GM19023 (cell line): ENCODE results near the gene AURKAIP1.
A peak's percentile ranks its signal among the peaks of the same experiment; 100 is the strongest.
"Not testable (repeated sequence)": the region's sequence is repeated elsewhere in the genome, so short reads cannot be mapped to it uniquely, and the experiment has no call there.

Experiments used
- ATAC-seq: cut with Tn5 transposase; IDR thresholded peaks from one replicate; pipeline ENCODE4 v1.9.1; 2021; ENCODE audit warnings: mild to moderate bottlenecking, moderate library complexity; ENCODE audit not compliant: unreplicated experiment

The AURKAIP1 gene

GRCh38 chr1:1374929-1375662, at the start of gene AURKAIP1:
Gene AURKAIP1 (minus strand): TSS chr1:1375207. CDS start chr1:1374756, 451 bp downstream.
- peak; percentile 86 for ATAC-seq

- no peak for ATAC-seq
Observed at GRCh38 chr1:1424707-1425106, 49.7 kb upstream of the AURKAIP1 start.

DNA sequence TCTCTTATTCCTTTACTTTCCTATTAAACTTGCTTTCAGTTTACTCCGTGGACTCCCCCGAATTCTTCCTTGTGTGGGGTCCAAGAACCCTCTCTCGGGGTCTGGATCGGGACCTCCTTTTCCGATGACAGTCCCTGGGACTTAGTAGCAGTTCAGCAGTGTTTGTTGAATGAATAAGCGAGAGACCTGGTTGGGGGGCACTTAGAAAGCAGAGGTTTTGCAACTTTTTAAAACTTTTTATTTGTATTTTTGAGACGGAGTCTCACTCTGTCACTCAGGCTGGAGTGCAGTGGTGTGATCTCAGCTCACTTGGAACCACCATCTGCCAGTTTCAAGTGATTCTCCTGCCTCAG, 48.2 kb upstream of the AURKAIP1 start:
- ATAC-seq: no peak

DNA sequence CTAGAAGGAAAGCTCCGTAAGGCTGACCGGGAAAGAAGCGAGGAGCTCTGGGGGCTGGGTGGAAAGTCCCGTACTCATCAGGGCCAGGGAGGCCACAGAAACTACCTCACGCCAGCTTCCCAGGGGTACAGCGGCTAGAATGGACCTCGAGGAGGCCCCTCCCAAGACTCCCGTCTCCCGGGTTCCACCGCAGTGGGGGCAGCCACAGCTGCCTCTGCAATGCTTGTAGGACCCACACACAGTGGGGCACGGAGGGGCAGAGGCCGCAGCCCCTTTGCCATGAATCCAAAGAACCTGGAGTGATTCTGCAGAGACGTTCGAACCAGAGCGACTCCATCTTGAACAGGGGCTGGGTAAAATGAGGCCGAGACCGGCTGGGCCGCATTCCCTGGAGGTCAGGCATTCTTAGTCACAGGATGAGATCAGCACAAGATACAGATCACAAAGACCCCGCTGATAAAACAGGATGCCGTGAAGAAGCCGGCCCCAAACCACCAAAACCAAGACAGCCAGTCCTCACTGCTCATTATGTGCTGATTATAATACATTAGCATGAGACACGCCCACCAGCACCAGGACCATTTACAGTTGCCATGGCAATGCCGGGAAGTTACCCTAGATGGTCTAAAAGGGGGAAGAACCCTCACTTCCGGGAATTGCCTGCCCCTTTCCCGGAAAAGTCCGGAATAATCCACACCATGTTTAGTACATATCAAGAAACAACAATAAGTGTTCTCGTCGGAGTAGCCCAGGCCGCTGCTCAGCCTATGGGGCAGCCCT, 47.6 kb upstream of the AURKAIP1 start:
- no peak for ATAC-seq

GRCh38 chr1:1421907-1422464, 47.0 kb upstream of the AURKAIP1 start:
- no peak for ATAC-seq

DNA sequence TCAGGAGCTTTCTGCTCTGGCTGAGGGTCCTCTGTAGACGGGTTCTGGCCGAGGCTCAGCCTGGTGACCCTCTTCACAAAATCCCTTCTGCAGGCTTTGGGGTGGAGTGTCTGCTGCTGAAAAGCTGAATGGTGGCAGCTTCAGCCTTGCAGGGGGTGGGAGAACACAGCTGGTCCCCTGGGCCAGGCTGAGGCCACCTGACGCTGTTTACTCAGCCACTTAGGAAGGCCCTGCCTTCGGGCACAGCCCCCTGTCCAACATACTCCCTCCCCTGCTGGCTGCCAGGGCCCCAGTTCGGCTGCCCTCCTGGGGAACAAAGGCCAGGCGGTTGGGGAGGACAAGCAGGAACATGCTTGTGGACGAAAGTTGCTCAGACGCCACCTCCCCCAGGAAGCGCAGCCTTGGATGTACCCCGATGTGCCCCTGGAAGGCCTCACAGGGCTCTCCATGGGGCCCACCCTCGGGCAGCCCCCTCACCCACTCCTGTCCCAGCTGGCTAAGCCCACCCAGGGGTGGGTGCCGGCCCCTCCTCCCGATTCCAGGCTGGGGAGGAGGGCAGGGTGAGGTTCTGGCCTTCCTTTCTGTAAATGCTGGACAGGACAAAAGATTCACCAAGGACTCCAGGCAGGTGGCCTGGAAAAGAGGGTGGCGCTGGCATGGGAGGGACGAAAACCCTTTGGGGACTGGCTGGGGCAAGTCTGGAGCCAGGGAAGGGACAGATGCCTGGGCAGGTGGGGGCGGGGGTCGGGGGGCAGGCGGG, 46.3 kb upstream of the AURKAIP1 start, which contains the start of gene ANKRD65:
TSS of gene ANKRD65 (minus strand) at position 130 of the 760 bp plus-strand sequence. CDS start 271 bp downstream, outside the sequence.
- no peak for ATAC-seq

DNA sequence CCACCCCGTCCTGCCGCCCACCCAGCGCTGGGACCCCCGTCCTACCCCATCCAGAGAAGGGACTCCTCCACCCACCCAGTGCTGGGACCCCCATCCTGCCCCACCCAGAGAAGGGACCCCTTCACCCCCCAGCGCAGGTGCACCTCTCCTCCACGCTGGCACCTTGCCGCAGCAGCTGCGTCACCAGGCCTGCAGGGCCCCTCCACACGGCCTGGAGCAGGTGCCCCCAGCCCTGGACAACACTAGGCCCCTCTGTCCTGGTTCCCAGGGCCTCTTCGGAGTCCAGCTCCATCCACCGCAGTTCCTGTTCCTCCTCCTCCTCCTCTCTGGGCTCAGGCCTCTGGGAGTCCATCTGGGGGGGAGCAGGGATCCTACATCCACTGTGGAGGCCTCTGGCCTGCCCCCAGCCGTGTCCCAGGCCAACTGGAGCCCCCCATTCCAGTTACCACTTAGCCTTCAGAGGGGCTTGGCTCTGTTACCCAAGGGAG, 45.7 kb upstream of the AURKAIP1 start:
- no peak for ATAC-seq

- no peak for ATAC-seq
Observed at GRCh38 chr1:1419813-1420653, 45.0 kb upstream of the AURKAIP1 start.

- no peak for ATAC-seq
Observed at GRCh38 chr1:1419363-1419812, 44.4 kb upstream of the AURKAIP1 start.

- no peak for ATAC-seq
Observed at GRCh38 chr1:1418464-1419362, 43.7 kb upstream of the AURKAIP1 start.

DNA sequence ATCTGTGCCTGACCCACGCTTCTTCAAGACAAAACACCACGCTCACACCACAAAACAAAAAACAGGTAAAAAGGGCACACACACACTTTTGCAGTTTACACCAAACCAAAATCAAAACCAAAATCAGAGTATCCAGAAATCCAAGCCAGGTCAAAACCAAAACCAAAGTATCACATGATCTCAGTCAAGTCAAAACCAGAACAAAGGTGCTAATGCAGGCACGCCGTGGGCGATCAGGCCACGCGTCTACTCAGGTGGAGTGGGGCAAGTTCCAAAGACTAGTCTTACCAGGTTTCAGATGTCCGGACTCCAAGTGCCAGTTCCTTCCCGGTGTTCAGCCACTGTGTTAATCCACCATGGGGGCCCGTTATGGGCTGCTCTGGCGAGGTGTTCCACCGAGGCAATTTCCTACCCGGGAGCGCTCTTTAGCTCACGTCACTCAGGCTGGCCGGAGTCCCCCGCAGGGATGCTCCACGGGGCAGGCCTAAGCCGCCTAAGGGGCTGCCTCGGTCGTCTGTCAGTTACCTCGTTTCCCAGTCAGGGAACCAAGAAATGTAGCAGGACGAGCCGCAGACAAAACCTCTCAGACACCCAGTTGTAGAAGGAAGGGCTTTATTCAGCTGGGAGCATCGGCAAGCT, 42.9 kb upstream of the AURKAIP1 start:
- ATAC-seq: not testable (repeated sequence)

DNA sequence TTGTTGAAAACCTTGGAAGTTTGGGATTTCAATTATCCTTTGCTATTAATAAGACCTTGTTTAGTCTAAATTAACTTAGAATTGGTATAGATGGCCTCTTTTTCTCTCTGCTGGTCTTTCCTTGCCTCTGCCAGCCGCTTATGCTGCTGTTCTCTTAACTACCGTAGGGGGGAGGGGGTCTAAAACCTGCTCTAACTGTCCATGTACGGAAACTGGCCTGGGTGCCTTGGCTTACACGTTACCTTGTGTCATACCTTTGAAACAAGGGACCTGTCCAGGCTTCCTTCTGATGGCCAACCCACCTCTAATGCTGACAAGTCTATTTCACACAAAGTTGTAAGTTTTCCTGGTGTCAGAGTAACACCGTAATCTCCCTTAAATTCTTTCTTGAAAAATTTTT, 42.4 kb upstream of the AURKAIP1 start:
- ATAC-seq: not testable (repeated sequence)

GRCh38 chr1:1415751-1416150, 40.7 kb upstream of the AURKAIP1 start:
- ATAC-seq: no peak

DNA sequence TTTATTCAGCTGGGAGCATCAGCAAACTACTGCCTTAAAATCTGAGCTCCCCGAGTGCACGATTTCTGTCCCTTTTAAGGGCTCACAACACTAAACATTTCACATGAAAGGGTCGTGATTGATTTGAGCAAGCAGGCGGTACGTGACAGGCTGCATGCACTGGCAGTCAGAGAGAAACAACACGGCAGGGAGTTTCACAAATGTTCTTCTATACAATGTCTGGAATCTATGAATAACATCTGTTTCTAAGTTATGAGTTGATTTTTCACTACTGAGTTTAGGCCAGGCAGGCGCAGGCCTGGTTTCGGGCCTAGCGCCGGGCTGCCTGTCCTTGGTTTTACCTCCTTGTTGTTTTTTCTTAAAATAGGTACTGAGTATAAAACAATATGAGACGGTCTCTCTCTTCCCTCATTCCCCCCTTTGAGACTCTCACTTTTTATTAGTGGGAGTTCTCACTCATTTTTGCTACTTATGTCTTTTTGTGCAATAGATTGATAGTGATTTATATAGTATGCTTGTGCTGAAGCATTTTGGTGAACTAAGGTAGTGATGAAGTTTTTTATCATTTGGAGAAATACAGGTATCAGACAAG, 37.4 kb upstream of the AURKAIP1 start:
- not testable (repeated sequence) for ATAC-seq

- ATAC-seq: no peak
Observed at GRCh38 chr1:1411626-1412025, 36.6 kb upstream of the AURKAIP1 start.

GRCh38 chr1:1410238-1410637, 35.2 kb upstream of the AURKAIP1 start:
- ATAC-seq: not testable (repeated sequence)

DNA sequence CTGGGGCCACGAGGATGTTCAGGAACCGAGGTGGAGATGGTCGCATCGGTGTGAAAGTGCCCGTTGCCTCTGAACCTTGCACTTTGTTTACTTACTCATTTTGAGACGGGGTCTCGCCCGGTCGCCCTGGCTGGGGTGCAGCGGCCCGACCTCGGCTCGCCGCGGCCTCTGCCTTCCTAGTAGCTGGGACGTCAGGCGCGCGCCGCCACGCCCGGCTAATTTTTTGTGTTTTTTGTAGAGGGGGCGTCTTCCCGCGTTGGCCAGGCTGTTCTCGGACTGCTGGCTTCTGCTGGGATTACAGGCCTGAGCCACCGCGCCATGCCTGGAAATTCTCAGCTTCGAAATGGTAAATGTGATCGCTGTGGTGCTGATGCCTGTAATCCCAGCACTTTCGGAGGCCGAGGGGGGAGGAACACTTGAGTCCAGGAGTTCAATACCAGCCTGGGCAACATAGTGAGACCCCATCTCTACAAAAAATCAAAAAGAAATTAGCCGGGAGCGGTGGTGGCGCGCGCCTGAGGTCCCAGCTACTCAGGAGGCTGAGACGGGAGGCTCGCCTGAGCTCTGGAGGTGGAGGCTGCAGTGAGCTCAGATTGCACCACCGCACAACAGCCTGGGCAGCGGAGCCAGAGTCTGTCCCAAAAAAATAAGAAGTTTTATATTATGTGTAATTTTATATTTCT, 32.8 kb upstream of the AURKAIP1 start:
- peak; percentile 20 for ATAC-seq
